NT2/D1 (cell line): ENCODE data around the gene CHMP4B.

Experiments used
- SUZ12 ChIP-seq: IDR thresholded peaks from 2 replicates; pipeline ENCODE4 v1.6.1; 2011; ENCODE audit not compliant: insufficient read length, insufficient read depth; ENCODE audit errors: extremely low read depth
- ZNF274 ChIP-seq: IDR thresholded peaks from 2 replicates; pipeline ENCODE4 v1.6.1; 2011; ENCODE audit warnings: mild to moderate bottlenecking, low read depth, low read length

DNA sequence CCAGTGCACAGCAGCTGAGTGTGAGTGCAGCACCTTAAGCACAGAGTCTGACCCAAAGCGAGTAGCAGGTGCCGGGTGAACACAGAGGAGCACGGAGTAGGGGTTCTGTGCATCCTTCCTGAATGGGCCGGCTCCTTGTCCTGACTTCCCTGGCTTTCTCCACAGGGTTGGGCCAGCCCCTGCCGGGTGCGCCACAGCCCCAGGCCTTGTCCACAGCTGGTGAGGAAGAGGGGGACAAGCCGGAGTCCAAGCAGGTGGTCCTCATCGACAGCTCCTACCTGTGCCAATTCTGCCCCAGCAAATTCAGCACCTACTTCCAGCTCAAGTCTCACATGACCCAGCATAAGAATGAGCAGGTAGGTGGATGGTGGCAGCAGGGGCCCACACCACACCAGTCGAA, 44.5 kb upstream of the CHMP4B start:
- TF ChIP-seq ZNF274 (no peak), SUZ12 (no peak)
